ENCODE data around the gene FAM83B. TPM values are rescaled to one million over a fixed set of nuclear protein-coding genes. Genes with fewer than 3 reads are reported as not detected.

FAM83B gene
- total and polyA plus RNA-seq, 10 of the 15 experiments (the other 5 are each of a cell fraction or from before 2014, with no cell fraction given), result 0.05 TPM; not detected in 9

GRCh38 chr6:54805077-54805476 lies 41.5 kb upstream of the FAM83B start (continued):
- TF ChIP-seq KAT2A (conservative IDR thresholded peaks at IDR 0.05; ENCODE audit: control insufficient read depth, low read depth, low read length) (no peak), SREBF1 (IDR thresholded peaks at IDR 0.05; ENCODE audit: low read length) (no peak), ZBTB4 (CRISPR knock-in tag; IDR thresholded peaks at IDR 0.05) (no peak), BHLHE40 (IDR thresholded peaks at IDR 0.05; ENCODE audit: borderline replicate concordance in 1 of 2, low read depth in 2 of 2, low read length in 1 of 2) (no peak), NKRF (conservative IDR thresholded peaks at IDR 0.05) (no peak), ZBTB11 (CRISPR knock-in tag; IDR thresholded peaks at IDR 0.05) (no peak)

All from GM12878 (cell line).